Spinal cord (tissue), 10 donors: Measurements from ENCODE around the gene LSAMP. TPM values are rescaled to one million over a fixed set of nuclear protein-coding genes. Genes with fewer than 3 reads are reported as not detected.
A peak's percentile ranks its signal among the peaks of the same experiment; 100 is the strongest.

ENCODE experiments used
- DNase-seq, 6 donors: peaks; one replicate each; pipeline versions ENCODE4 v3.0.0 to v3.0.0-alpha.2; 2013 to 2015; ENCODE audit warnings: low spot score in 6 of 6, low read depth in 4 of 6
- H3K27ac ChIP-seq: one replicate; pipeline ENCODE4 v1.5.1; 2013; ENCODE audit warnings: low read depth, low read length, control low read depth
- H3K27me3 ChIP-seq: one replicate; pipeline ENCODE4 v1.6.1; 2013; ENCODE audit warnings: low read length; ENCODE audit not compliant: control insufficient read depth, insufficient read depth
- H3K36me3 ChIP-seq: one replicate; pipeline ENCODE4 v1.6.1; 2013; ENCODE audit warnings: low read length; ENCODE audit not compliant: control insufficient read depth, insufficient read depth
- H3K4me1 ChIP-seq: one replicate; pipeline ENCODE4 v1.6.1; 2013; ENCODE audit warnings: low read length; ENCODE audit not compliant: control insufficient read depth, insufficient read depth
- H3K4me3 ChIP-seq: one replicate; pipeline ENCODE4 v1.5.1; 2013; ENCODE audit warnings: low read depth, low read length, control low read depth
- H3K9me3 ChIP-seq: one replicate; pipeline ENCODE4 v1.6.1; 2013; ENCODE audit warnings: low read length; ENCODE audit not compliant: control insufficient read depth, insufficient read depth
- WGBS: methylation state at CpG from one replicate; pipeline ENCODE4 v1.1.5; 2013; ENCODE audit warnings: missing lambda C conversion rate; ENCODE audit not compliant: insufficient coverage; 5-methylcytosine and 5-hydroxymethylcytosine counted together
- polyA plus RNA-seq, 2 donors: library from polyadenylated mRNA; unstranded; fragments of 120-200 nt; gene quantifications; one replicate each; pipeline ENCODE4 v1.2.1, GENCODE V29; 2013; ENCODE audit not compliant: insufficient read length in 2 of 2
- total RNA-seq, 2 donors: library from RNA; depleted of rRNA in 1 of 2; stranded (reverse); fragments of 120-200 nt in 1 of 2; fragments of >200 nt in 1 of 2; gene quantifications; one replicate each; pipeline versions ENCODE4 v1.2.3 to v1.2.4, GENCODE V29; 2013 to 2014
- donor health status: healthy.

LSAMP gene
- total and polyA plus RNA-seq, 4 donors = 69.4 to 174 (median 108) TPM

DNA sequence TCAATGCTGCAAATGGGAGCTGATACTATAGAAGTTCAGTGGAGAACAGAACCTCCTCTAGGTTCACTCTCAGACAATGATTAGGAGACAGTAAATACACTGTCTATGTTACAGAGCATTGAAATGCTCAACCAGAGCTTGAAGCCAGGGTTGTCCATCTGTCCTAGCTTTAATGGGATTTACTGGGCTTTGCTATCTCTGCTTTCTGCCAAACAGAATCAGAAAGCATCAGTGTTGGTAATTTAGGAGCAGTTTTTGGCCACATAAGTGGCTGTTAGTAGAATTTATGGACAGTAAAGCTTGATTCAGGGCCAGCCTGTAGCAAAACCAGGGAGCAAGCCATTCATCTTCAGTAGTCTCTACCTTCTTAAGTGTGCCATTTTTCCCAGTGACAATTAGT lies 396.3 kb downstream of the LSAMP start:
- no peaks in the 10 kb centered on the region for H3K36me3 ChIP-seq
- no peak overlapping the region for H3K27ac ChIP-seq
- no peaks in the 10 kb centered on the region for H3K9me3 ChIP-seq
- no peak overlapping the region for H3K4me3 ChIP-seq
- peak in 3 of 6 donors; percentile 43 to 63 (median 57) for DNase-seq
- H3K4me1 ChIP-seq = peaks cover 4% of the 10 kb centered on the region
- H3K27me3 ChIP-seq = no peaks in the 10 kb centered on the region

DNA sequence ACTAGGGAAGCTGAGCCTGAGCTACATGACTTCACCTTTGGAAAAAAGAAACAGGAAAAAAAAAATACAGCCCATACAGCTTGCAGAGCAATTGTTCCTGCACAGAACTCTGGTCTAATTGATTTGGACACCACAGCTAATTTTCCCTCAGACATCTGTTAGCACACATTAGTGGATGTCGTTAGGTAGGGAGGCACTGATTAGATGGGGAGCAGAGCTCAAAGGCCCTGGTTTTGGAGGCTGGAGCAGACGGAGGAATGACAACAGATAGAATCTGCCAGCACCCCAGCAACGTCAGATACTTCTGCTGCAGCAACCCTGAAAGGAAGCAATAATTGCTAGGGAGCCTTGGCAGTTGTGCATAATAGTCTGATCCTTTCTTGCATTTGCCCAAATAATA lies 398.9 kb downstream of the LSAMP start:
- H3K4me1 ChIP-seq = no peaks in the 10 kb centered on the region
- H3K36me3 ChIP-seq = no peaks in the 10 kb centered on the region
- H3K27me3 ChIP-seq = no peaks in the 10 kb centered on the region
- no peak overlapping the region for H3K4me3 ChIP-seq
- DNase-seq = peak in 2 of 6 donors; percentile 59 to 89
- WGBS = 31% methylated on average over 2 of the region's 3 CpGs
- H3K27ac ChIP-seq = no peak overlapping the region
- no peaks in the 10 kb centered on the region for H3K9me3 ChIP-seq

DNA sequence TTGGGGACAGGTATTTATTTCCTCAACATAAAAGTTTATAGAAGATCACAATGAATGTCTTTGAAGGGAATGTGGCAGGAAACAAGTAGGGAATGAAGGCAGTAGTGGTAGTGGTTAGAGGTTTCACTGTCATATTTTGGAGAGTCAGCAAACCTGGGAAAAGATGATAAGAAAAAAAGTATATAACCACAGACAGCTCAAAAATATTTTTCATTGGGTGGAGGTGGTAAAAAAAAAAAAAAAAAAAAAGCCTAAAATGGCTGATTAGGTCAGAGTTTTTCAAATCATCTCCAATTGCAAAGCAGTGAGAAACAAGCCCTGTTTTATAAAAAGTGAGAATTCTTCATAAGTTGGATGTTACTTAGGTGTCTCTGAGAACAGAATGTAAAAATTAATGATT lies 400.0 kb downstream of the LSAMP start:
- H3K4me3 ChIP-seq = no peak overlapping the region
- H3K27ac ChIP-seq = no peak overlapping the region
- no peaks in the 10 kb centered on the region for H3K36me3 ChIP-seq
- DNase-seq = no peak
- H3K9me3 ChIP-seq = no peaks in the 10 kb centered on the region
- no peaks in the 10 kb centered on the region for H3K27me3 ChIP-seq
- H3K4me1 ChIP-seq = no peaks in the 10 kb centered on the region

DNA sequence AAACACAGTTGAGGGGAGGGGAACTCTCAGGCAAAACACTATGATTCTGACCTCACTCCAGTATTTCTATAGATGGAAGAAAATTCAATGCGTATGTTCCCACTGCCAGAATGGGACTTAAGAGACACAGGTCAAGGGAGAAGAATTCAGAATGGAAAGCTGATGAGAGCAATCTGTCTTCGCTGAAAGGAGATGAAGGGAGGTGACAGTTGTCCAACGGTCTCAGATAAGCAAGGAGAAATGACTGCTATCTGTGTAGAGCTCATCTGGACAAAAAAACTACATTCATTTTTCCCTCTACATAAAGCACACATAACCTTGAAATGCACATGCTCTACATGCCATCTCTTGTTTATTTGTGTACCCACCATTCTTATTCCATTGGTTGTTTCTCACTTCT lies 405.1 kb downstream of the LSAMP start:
- no peaks in the 10 kb centered on the region for H3K4me1 ChIP-seq
- no peaks in the 10 kb centered on the region for H3K27me3 ChIP-seq
- no CpG with 5 or more reads among the region's 3 CpGs for WGBS
- no peak for DNase-seq
- no peak overlapping the region for H3K27ac ChIP-seq
- no peaks in the 10 kb centered on the region for H3K9me3 ChIP-seq
- no peak overlapping the region for H3K4me3 ChIP-seq
- H3K36me3 ChIP-seq = no peaks in the 10 kb centered on the region

DNA sequence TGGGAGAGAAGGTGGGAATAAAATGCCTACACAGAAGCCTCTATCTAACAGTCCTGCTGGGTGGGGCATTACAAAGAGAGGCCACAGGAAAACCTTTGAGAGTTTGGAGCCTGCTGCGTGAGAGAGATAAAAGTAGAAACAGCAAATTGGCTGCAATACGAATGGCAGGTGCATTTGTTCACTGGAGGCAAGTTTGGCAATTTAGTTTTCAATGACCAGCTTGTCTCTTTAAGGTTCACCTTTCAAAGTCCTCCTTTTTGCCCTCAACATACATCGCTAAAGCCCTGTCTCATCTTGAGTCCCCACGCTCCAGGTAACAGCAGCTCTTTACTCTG lies 405.7 kb downstream of the LSAMP start:
- no peak for DNase-seq
- no peaks in the 10 kb centered on the region for H3K27me3 ChIP-seq
- H3K27ac ChIP-seq = no peak overlapping the region
- no peaks in the 10 kb centered on the region for H3K4me1 ChIP-seq
- no peaks in the 10 kb centered on the region for H3K36me3 ChIP-seq
- WGBS = 78% methylated on average over 2 of the region's 4 CpGs
- no peaks in the 10 kb centered on the region for H3K9me3 ChIP-seq
- H3K4me3 ChIP-seq = no peak overlapping the region

DNA sequence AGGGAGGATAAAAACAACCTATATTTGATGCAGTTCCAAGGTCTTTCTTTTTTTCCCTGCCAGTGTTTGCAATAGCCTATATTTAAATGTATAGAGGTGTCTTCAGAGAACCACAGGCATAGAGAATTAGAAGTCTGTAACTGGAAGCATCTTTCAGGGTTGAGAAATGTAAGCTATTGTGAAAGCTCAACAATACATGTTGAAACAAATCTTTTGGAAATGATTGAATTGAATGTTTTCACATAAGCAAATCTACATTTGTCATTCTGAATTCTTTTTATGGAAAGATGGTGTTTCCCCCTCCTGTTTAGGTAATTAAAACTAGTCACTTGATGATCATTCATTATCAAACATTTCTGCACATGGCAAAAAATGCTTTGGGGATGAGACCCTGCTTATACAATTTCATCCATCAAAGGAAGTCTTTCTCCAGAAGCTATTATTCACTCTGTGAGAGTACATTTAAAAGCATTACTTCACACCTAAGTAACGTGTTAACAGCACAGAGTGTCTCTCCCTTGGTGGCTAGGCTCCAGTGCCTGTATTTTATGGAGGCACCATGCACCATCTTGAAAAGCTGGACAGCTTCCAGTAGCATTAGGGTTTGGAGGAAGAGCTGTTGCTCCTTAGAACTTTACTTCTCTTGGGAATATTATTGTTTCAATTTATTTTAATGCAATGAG lies 406.2 kb downstream of the LSAMP start:
- H3K27ac ChIP-seq = no peak overlapping the region

DNA sequence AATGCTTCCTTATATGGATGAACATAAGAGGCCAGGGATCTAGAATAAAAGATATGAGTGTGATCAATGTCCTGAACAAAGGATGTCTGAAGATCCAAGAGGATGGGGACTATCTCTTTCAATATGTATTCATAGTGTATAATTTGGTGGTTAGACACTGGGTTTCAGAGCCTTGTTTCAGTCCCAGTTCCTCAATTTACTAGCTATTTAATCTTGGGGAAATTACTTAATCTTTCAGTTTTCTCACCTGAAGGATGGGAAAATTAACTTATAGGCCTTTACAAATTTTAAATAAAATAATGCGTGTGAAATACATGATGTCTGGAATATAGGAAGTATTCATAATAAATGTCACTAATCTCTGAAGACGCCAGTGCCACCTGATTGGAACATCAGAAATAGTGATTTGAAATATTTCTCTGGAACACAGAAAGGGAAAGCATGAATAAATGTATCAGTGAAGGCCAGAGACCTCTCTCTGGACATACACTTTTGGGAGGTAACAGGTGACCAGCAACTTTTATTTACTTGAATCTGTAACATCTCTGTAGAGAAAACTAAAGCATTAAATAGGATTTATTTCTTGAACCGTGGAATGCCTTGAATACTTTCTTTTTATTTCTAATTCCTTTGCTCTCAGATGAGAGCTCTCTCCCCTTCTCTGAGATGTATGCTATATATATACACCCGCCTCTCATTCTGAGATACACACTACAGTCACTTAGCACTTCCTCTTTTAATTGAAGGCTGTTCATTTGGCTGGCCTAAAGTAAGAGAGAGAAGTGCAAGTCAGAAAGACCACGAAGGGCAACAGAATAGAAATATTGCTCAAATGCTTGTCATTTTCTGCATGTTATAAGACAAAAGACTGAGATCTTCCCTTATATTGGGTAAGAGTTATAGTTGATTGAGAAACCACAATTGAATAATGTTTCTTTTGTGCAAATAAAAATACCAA lies 407.1 kb downstream of the LSAMP start:
- Histone ChIP-seq H3K4me1 (no peaks in the 10 kb centered on the region), H3K4me3 (no peak overlapping the region), H3K9me3 (no peaks in the 10 kb centered on the region), H3K27ac (no peak overlapping the region), H3K27me3 (no peaks in the 10 kb centered on the region), H3K36me3 (no peaks in the 10 kb centered on the region)
- no peak for DNase-seq
- no CpG with 5 or more reads among the region's 5 CpGs for WGBS

More for the DNA sequence above, 406.2 kb downstream of the LSAMP start:
- H3K27me3 ChIP-seq = no peaks in the 10 kb centered on the region
- H3K4me3 ChIP-seq = no peak overlapping the region
- no peaks in the 10 kb centered on the region for H3K36me3 ChIP-seq
- no peaks in the 10 kb centered on the region for H3K4me1 ChIP-seq
- no CpG with 5 or more reads among the region's 1 CpG for WGBS
- no peaks in the 10 kb centered on the region for H3K9me3 ChIP-seq
- DNase-seq = peak in 1 of 6 donors; percentile 31

DNA sequence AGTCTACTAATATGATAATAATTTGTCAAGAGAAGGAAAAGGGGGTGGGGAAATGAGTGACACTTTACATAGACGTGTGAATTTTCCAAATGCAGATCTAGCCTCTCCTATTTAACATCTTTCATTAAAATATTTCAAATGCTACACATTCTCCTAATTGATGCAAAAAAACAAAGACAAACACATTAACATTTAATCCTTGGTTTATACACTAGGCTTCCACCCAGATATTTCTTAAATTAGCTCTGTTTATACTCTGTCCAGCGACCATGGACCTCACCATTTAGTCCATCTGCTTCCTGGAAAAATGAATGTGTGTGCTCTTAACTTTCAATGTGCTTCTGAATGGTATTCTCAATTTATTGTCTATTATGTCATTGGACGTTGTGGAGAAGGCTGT lies 409.9 kb downstream of the LSAMP start:
- H3K4me1 ChIP-seq = no peaks in the 10 kb centered on the region
- H3K9me3 ChIP-seq = no peaks in the 10 kb centered on the region
- H3K36me3 ChIP-seq = no peaks in the 10 kb centered on the region
- no CpG with 5 or more reads among the region's 3 CpGs for WGBS
- no peaks in the 10 kb centered on the region for H3K27me3 ChIP-seq
- H3K4me3 ChIP-seq = no peak overlapping the region
- no peak overlapping the region for H3K27ac ChIP-seq
- DNase-seq = no peak

DNA sequence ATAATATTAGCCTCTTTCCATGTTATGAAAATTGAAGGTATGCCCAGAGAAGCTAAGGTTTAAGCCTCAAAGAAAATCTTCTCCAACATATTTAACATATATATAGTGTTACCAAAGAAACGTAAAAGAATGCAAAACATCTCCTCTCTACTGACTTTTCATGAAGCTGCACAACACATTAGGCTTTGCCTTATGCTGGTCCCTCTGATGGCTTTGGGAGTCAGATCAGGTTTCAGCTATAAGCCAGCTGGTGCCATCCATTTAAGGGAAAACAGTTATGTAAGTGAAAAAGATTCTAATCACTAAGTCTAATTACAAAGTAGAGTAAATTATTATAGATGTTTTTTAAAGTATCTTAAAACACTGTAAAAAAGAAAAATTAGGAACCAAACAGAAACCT lies 410.5 kb downstream of the LSAMP start:
- no peaks in the 10 kb centered on the region for H3K9me3 ChIP-seq
- H3K4me1 ChIP-seq = no peaks in the 10 kb centered on the region
- no CpG with 5 or more reads among the region's 1 CpG for WGBS
- no peaks in the 10 kb centered on the region for H3K27me3 ChIP-seq
- H3K27ac ChIP-seq = no peak overlapping the region
- no peaks in the 10 kb centered on the region for H3K36me3 ChIP-seq
- peak in 2 of 6 donors; percentile 37 to 72 for DNase-seq
- no peak overlapping the region for H3K4me3 ChIP-seq

DNA sequence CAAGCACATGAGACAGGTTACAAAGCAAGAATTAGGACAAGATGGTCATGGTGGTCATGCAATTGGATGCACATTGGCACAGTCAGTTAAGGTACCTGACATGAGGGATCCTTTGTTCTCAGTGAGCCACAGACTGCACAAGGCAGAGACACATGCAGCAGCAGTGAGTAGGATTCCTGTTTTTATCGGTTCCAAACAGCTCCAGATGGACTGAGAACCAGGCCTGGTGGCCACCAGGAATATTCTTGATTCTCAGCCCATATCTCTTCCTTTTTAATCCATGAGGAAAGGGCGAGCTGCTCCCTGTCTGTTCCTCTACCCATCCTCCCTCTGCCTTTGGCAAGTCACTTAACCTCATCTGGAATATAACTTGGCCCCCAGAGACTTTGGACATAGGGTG lies 411.2 kb downstream of the LSAMP start:
- 80% methylated on average over 1 of the region's 2 CpGs for WGBS
- DNase-seq = no peak

More for the DNA sequence above, 411.2 kb downstream of the LSAMP start:
- no peak overlapping the region for H3K27ac ChIP-seq
- H3K27me3 ChIP-seq = no peaks in the 10 kb centered on the region
- no peak overlapping the region for H3K4me3 ChIP-seq
- H3K9me3 ChIP-seq = no peaks in the 10 kb centered on the region
- H3K4me1 ChIP-seq = no peaks in the 10 kb centered on the region
- no peaks in the 10 kb centered on the region for H3K36me3 ChIP-seq
